ENCODE results near the gene SHB. TPM values are rescaled to one million over a fixed set of nuclear protein-coding genes. Genes with fewer than 3 reads are reported as not detected.
A peak's percentile ranks its signal among the peaks of the same experiment; 100 is the strongest.

The SHB gene
- total and polyA plus RNA-seq, 11 donors = 7.8 to 31.4 (median 21.4) TPM

DNA sequence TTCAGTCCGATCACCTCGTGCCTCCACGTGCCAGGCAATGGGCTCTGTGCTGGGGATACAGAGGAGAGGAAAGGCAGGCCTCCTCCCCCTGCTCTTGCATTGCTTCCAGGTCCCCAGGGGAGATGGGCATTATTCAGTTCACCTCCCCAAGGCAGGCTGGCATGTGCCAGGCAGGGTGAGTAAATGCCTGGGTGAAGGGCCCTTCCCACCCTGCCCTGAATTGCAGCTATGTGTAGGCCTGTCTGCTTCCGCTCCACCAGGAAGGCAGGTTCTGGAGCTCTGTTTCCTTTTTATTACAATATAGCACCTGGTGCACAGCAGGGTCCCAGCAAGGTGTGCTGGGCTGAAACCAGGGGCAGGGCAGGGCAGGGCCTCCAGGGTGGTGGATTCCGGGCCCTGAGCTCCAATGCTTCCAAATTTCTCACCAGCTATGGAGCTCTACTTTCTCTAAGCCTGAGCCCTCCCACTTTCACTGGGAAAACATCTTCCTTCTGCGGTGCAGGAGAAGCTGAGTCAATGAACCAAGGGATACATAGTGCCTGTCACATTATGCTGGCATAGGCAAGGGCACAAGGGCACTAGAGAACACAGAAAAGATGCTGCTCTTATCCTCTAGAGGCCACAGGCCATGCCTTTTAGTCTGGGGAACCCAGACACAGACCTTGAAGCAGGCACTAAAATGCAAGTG, 42.0 kb downstream of the SHB start:
- peaks cover 3 to 68% (median 55%) of the 10 kb centered on the region in 12 donors for H3K4me1 ChIP-seq
- intact Hi-C loops (cut with DNase I) = loop anchor here in 4 of 10 donors (5.0 kb wide), 4 partner anchors 35 to 110 kb away; partner anchors contain the start of gene SHB (in 1 of the 4)
- H3K36me3 ChIP-seq = no peaks in the 10 kb centered on the region
- no peak for TF ChIP-seq CTCF (IDR thresholded peaks at IDR 0.05)
- TF ChIP-seq POLR2A (IDR thresholded peaks at IDR 0.05) = no peak
- 79 to 94% (median 81%) methylated on average over 6 of the region's 6 CpGs for WGBS, 4 donors
- no peaks in the 10 kb centered on the region for H3K9me3 ChIP-seq
- DNase-seq (no peak), ATAC-seq (no peak)
- no peaks in the 10 kb centered on the region for H3K27me3 ChIP-seq
- no peak overlapping the region for H3K4me3 ChIP-seq
- peak overlapping the region in 11 of 12 donors; percentile 57 to 85 (median 79) for H3K27ac ChIP-seq

DNA sequence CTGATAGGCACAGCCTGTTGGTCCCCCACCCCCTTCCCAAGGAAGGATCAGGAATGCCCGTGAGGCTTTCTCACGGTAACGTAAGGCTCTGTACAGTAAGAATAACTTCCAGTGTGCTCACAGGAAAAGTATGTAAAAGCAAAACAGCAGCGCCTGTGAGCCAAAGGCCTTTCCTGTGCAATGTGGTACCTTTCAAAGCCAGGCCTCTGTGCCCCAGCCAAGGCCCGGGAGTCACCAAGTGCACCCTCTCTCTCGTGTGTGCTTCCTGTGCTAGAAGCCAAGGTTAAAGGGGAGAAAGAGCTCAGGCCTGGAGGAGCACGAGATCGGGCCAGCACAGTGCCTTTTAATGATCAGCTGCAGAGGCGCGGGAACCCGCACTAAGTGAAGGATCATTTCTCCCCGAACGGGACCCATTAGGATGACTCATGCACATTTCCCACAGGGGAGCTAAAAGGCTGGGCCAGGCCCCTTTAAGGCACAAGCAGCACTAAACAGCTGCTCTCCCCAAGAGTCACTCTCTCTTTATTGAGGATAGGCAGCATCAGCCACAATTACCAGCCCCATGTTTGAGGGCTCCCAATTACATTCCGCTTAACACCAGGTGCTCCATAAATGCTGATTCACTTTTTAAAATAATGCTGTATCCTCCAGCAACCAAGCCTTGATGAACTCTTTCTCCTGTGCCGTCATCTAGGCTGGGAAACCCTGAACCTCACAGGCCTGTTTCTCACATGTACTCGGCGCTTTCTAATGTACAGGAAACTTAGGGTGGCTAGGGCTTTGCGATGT, 42.8 kb downstream of the SHB start:
- 25 to 34% (median 31%) methylated on average over 13 to 18 of the region's 18 CpGs for WGBS, 4 donors
- intact Hi-C loops (cut with DNase I) = loop anchor here in 4 of 10 donors (5.0 kb wide), 4 partner anchors 34 to 109 kb away; partner anchors contain the start of gene SHB (in 1 of the 4)
- H3K4me3 ChIP-seq = no peak overlapping the region
- peaks cover 3 to 67% (median 50%) of the 10 kb centered on the region in 12 donors for H3K4me1 ChIP-seq
- H3K27me3 ChIP-seq = no peaks in the 10 kb centered on the region
- no peaks in the 10 kb centered on the region for H3K36me3 ChIP-seq
- no peak for TF ChIP-seq POLR2A (IDR thresholded peaks at IDR 0.05)
- TF ChIP-seq CTCF (IDR thresholded peaks at IDR 0.05) = no peak
- DNase-seq (peak in 4 of 5 donors; percentile 49 to 63 (median 56)), ATAC-seq (peak; percentile 76 to 80 (median 76))
- H3K27ac ChIP-seq = peak overlapping the region; percentile 48 to 85 (median 78)
- no peaks in the 10 kb centered on the region for H3K9me3 ChIP-seq

GRCh38 chr9:38025166-38025565, 43.9 kb downstream of the SHB start:
- TF ChIP-seq CTCF (IDR thresholded peaks at IDR 0.05) (no peak), POLR2A (IDR thresholded peaks at IDR 0.05) (no peak)
- Histone ChIP-seq H3K9me3 (no peaks in the 10 kb centered on the region), H3K27ac (peak overlapping the region in 11 of 12 donors; percentile 57 to 85 (median 79)), H3K27me3 (no peaks in the 10 kb centered on the region), H3K4me3 (no peak overlapping the region), H3K4me1 (peaks cover 3 to 71% (median 56%) of the 10 kb centered on the region in 12 donors), H3K36me3 (no peaks in the 10 kb centered on the region)
- 75 to 79% (median 76%) methylated on average over 8 of the region's 8 CpGs for WGBS, 4 donors
- DNase-seq (no peak), ATAC-seq (no peak)
- intact Hi-C loops (cut with DNase I) = loop anchor here in 4 of 10 donors (5.0 kb wide), 4 partner anchors 33 to 108 kb away; partner anchors contain the start of gene SHB (in 1 of the 4)
